GM10266 (cell line): ENCODE measurements around the gene CPEB3.
A peak's percentile ranks its signal among the peaks of the same experiment; 100 is the strongest.
"Not testable (repeated sequence)": the region's sequence is repeated elsewhere in the genome, so short reads cannot be mapped to it uniquely, and the experiment has no call there.

Experiments
- DNase-seq: peaks from one replicate; pipeline ENCODE4 v3.0.0; 2012; ENCODE audit errors: extremely low spot score
- TF ChIP-seq, protein P1 (sequence below): IDR thresholded peaks from 2 replicates; pipeline ENCODE4 v1.5.1; 2012; ENCODE audit warnings: mild to moderate bottlenecking, low read depth; ENCODE audit not compliant: control insufficient read depth, insufficient read depth; ENCODE audit errors: missing control alignments

The CPEB3 gene

DNA sequence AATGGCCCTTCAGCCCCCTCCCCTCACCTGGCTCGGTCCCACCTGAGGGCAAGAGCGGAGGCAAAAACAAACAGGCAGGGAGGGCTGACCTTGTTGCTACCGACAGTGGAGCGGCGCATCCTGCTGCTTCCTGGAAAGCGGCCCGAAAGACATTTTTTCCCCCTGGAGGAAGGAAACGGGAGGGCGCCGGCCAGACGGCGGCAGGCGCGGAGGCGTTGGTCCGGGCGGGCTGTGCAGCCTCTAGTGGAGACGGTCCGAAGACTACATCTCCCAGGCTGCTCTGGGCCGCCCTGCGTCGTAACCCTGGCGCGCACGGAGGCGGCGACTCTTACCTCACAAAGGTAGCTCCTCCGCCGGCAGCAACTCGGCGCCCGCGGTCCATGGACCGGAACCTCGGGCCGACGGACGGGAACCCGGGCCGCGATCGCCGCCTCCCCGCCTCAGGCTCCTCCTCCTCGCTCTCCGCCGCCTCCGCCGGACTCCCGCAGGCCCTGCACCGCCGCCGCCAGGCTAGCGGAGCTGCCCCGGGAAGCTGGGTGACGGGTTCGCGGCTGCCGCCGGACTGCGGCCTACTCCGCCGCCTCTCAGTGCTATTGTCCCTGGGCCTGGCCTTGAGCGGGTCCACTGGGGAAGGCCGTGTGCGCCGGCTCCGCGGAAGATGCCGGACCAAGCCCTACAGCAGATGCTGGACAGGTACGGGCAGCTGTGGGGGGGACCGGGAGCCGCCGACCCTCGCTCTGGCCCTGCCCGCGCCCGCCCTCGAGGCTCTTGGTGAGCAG, at the start of gene CPEB3, which contains the start of gene MARCHF5:
Gene CPEB3 (minus strand): TSS at position 242 of the 779 bp plus-strand sequence. CDS start 50,728 bp downstream, outside the sequence.
Gene MARCHF5 (plus strand): TSS at position 331 of the 779 bp plus-strand sequence. CDS start 328 bp downstream, at position 659.
- peak; percentile 92 for DNase-seq

GRCh38 chr10:92329927-92330326, 39.0 kb upstream of the CPEB3 start:
- not testable (repeated sequence) for DNase-seq

More for the DNA sequence above, at the start of gene CPEB3, which contains the start of gene MARCHF5:
- TF ChIP-seq, protein P1, sequence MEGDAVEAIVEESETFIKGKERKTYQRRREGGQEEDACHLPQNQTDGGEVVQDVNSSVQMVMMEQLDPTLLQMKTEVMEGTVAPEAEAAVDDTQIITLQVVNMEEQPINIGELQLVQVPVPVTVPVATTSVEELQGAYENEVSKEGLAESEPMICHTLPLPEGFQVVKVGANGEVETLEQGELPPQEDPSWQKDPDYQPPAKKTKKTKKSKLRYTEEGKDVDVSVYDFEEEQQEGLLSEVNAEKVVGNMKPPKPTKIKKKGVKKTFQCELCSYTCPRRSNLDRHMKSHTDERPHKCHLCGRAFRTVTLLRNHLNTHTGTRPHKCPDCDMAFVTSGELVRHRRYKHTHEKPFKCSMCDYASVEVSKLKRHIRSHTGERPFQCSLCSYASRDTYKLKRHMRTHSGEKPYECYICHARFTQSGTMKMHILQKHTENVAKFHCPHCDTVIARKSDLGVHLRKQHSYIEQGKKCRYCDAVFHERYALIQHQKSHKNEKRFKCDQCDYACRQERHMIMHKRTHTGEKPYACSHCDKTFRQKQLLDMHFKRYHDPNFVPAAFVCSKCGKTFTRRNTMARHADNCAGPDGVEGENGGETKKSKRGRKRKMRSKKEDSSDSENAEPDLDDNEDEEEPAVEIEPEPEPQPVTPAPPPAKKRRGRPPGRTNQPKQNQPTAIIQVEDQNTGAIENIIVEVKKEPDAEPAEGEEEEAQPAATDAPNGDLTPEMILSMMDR: peak; percentile 47

DNA sequence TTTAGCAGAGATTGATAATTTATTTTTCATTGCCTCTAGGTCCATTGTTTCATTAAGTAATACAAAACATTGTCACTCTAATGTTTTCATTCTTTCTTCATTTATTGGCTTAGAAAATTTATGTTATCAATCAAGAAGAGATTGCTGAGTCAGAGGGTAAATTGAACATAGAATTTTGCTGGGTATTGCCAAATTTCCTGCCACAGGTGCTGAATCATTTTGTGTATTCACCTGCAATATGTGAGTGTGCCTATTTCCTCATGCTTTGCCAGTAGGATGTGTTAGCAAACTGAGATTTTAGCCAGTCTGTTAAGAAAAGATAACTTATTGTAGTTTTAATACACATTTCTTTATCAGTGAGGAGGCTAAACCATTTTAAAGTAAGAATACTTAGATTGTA, 38.1 kb upstream of the CPEB3 start:
- no peak for DNase-seq
- TF ChIP-seq, protein P1: no peak

GRCh38 chr10:92327445-92328433, 36.9 kb upstream of the CPEB3 start:
- no peak for DNase-seq
- TF ChIP-seq, protein P1: no peak

DNA sequence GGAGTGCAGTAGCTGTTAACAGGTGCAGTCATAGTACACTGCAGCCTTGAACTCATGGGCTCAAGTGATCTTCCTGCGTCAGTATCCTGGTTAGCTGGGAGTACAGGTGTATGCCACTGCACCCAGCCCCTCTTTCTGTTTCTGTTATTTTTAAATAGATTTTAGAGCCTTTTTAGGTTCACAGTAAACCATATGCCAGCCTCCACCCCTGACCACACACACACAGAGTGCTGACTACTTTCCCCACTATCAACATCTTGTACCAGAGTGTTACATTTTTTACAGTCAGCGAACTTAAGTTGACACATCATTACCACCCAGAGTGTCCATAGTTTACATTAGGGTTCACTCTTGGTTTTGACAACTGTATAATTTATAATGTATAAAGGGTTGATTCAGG, 32.2 kb upstream of the CPEB3 start:
- DNase-seq: no peak
- TF ChIP-seq, protein P1: no peak

- DNase-seq: no peak
- TF ChIP-seq, protein P1: no peak
These were observed 25.7 kb upstream of the CPEB3 start for GRCh38 chr10:92316610-92317009.

DNA sequence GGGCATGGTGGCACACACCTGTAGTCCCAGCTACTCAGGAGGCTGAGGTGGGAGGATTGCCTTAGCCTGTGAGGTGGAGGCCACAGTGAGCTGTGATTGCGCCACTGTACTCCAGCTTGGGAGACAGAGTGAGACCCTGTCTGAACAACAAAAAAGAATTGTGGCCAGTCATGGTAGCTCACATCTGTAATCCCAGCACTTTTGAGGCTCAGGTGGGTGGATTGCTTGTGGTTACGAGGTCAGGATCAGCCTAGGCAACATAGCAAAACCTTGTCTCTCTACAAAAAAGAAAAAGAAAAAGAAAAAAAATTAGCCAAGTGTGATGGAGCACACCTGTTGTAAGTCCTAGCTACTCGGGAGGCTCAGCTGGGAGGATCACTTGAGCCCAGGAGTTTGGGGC, 22.9 kb upstream of the CPEB3 start:
- TF ChIP-seq, protein P1: no peak
- DNase-seq: no peak
